Hepatocyte (in vitro differentiated cells): ENCODE measurements around the gene RASGRP2.

Experiments
- EZH2 ChIP-seq: fragments of 200-600 bp; sonication (generic); IDR thresholded peaks from 2 replicates; pipeline ENCODE4 v1.6.1; 2016; ENCODE audit warnings: antibody characterized with exemption, mild to moderate bottlenecking, borderline replicate concordance
- TF ChIP-seq, protein P1 (sequence below): fragments of 200-600 bp; sonication (generic); IDR thresholded peaks from 2 replicates; pipeline ENCODE4 v1.5.1; 2016; ENCODE audit warnings: antibody characterized with exemption, mild to moderate bottlenecking; ENCODE audit not compliant: poor library complexity

GRCh38 chr11:64747961-64748665 lies 4.2 kb upstream of the RASGRP2 start:
- no peak for TF ChIP-seq EZH2
- TF ChIP-seq, protein P1, sequence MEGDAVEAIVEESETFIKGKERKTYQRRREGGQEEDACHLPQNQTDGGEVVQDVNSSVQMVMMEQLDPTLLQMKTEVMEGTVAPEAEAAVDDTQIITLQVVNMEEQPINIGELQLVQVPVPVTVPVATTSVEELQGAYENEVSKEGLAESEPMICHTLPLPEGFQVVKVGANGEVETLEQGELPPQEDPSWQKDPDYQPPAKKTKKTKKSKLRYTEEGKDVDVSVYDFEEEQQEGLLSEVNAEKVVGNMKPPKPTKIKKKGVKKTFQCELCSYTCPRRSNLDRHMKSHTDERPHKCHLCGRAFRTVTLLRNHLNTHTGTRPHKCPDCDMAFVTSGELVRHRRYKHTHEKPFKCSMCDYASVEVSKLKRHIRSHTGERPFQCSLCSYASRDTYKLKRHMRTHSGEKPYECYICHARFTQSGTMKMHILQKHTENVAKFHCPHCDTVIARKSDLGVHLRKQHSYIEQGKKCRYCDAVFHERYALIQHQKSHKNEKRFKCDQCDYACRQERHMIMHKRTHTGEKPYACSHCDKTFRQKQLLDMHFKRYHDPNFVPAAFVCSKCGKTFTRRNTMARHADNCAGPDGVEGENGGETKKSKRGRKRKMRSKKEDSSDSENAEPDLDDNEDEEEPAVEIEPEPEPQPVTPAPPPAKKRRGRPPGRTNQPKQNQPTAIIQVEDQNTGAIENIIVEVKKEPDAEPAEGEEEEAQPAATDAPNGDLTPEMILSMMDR = no peak
